HG03060 (cell line): ENCODE results near the gene MYPN.

ENCODE experiments used
- ATAC-seq: cut with Tn5 transposase; IDR thresholded peaks from one replicate; pipeline ENCODE4 v1.9.1; 2021; ENCODE audit warnings: low read depth, moderate number of reproducible peaks; ENCODE audit not compliant: unreplicated experiment

Gene MYPN

DNA sequence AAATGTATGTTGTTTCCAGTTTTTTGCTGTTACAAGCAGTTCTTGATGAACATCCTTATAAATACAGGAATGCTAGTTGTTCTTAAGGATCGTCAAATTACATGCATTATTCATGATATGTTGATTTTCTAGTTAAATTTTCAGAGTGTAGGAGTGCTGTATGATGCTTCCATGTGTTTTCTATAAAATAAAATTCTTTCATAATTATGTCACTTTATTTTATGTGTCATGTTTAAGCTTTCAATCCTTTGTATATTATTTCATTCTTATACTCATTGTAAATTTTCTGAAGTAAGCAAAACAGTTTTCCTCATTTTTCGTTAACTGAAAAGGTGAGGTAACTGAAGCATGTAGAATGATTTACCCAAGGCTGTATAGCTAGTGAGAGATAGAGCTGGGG, 16.8 kb upstream of the MYPN start:
- no peak for ATAC-seq

DNA sequence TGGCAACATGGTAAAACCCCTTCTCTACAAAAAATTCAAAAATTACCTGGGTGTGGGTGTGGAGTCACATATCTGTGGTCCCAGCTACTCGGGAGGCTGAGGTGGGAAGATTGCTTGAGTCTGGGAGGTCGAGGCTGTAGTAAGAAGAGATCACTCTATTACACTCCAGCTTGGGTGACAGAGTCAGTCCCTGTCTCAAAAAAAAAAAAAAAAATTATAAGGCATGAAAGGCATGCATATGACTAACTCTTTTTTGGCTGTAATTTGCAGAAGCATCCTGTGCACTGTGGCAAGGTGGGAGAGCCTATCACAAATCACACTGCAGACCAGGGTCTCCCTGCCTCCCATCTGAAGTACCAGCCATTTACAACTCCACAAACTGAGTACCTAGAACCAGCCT, 14.1 kb upstream of the MYPN start:
- ATAC-seq, result no peak

DNA sequence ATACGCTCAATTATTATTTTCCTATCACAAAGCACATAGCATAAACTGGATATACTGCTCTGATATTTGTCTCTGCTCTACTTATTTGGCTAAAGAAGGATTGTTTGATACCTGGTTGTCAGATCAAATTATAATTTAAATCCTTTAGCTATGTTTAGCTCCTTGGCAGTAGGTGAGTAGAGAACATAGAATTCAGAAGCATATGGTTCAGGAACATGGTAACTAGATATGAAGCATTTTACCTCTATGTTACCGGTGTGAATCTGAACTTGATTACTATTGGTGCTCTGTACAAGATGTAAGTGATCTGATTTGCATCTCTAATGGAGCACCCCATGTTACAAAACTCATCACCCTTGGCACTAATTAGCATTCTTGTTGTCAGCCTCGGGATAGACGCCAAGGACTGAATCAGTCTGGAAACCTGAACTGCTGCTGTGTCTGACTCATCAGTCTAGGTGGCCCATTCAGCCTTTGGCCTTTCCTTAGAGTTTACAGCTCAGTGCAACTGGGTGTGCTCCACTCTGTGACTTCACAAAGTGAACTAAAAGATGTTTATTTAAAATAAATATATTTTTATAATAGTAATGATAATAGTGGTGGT, 12.3 kb upstream of the MYPN start:
- no peak for ATAC-seq

DNA sequence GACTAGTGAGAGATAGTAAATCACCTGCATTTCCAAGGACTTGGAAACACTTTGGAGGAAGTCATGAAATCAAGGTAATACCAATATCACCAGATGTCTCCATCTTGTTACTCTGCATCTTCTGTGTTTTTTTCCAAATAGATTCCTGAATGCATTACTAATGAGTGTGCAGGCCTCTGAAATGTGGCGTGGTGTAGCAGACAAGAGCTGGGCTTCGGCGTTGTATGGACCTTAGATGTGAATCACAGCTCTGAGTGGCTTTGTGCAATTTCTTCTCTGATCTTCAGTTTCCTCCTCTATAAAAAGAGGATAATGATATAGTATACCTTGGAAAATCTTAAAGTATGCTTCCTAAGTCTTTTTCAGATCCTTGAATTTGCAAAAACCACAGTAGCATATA, 9.6 kb upstream of the MYPN start:
- no peak for ATAC-seq

DNA sequence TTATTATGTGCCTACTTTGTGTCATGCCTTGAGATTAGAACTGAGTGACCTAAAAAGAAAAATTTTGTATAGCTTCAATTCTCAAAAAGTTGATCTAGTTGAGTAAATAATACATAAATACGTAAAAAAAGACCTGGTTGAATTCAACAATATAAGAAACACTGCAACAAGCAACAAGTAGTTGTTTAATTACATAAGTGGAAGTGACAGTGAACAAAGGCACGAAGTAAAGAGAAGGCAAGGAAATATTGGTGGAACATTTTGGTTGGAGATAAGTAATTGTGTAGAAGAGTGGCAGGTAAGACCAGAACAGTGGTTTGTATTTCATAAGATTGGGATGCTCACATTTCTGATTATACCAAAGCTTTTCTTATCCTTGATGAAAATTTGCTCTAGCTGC, 8.2 kb upstream of the MYPN start:
- no peak for ATAC-seq

DNA sequence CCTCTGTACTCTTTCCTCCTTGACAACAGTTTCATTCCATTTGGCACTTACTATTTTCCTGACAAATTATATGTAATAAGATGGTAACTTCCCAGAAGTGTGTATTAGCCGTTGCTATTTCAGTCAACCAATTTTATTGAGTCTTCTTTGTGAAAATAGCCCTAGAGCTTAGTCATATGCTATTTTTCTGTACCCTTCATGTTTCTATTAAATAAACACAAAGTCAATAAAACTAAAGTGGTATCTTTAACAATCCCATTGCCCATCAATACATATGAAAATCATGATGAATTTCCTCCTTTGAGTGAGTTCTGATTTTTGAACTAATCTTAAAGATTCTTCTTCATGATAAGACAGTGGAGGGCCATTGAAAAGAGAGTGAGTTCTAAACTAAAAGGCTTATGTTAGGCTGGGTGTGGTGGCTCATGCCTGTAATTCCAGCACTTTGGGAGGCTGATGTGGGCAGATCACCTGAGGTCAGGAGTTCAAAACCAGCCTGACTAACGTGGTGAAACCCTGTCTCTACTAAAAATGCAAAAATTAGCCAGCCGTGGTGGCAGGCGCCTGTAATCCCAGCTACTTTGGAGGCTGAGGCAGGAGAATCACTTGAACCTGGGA, 5.9 kb upstream of the MYPN start:
- ATAC-seq, result no peak

DNA sequence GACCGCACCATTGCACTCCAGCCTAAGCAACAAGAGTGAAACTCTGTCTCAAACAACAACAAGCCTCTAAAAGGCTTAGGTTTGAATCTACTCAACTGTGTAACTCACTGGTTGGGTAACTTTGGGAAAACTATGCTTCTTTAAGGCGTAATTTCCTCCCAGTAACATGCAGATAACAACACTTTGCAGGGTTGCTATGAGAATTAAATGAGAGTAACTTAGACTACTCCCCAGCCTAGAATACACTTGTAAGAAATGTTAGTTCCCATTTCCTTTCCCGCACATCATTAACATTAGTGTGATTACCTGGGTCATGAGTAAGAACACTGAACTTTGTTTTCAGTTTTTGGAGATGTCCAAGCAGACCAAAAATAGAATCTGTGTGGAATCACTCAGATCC, 5.4 kb upstream of the MYPN start:
- ATAC-seq, result no peak

DNA sequence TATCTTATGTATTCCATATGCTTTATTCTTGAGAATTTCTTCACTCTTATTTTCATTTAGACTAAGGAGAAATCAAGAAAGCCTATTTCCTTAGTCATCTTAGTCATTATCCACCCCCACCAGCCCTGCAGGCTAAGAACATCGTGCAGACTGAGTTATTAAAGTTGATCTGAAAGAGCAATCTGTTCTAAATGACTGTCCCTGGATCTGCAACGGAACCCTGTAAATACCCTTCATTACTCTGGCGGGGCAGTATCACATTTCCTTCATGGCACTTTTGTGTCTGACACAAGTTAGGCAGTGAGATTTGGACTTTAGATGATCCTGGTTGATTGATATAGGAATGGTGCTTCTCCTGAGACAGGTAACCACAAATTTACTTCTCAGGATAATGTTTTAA, 3.5 kb upstream of the MYPN start:
- ATAC-seq, result no peak

DNA sequence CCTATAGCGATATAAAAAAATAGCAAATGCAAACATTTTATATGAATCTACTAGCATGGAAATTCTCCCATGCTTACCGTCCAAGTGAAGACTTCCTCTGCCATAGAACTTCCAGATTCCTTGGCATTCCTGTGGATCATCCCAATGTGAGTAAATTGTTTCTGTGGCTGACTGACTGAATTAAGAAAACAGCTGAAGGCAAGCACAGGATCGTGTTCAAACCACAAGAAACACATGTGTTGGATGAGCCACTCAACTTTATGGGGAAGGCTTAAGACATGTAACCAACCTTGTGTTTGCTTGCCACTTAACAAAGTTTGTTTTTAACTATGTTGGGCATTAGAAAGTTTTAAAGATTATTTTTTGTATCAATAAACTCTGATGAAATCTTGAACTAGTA, 2.6 kb upstream of the MYPN start:
- no peak for ATAC-seq

DNA sequence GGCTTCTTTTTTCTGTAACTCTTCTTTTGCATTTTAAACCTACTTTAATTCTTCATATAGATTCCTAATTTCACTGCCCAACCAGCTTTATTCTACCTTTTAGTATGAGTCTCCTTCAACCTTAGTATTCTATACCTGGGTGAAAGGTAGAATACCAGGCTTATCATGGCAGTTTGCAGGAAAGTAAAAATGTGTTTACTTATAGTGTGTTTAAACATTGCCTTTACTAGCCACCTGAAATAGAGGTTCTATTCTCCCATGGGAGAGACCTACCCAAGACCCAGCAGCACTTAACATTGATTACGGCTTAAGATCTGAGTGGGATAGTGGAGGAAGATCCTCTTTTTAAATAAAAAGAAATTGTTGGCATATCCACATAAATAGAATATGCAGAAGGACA, 1.6 kb upstream of the MYPN start:
- no peak for ATAC-seq

DNA sequence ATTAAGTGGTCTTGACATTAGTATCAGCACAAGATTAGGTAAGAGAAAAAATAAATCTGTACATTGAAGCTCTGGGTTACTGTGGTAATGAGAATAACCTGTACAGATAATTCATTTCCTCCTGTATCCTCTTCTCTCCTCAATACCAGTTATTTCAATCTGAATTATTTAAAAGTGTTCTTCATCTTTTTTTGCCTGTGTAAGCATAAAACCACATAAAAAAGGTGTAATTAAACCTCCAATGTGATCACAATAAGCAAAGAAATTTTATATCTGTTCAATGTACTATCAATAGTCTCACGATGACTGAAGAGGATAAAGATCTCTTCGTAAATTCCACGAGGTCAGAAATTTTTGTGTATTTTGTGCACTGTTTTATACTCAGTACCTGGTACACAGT, 1.2 kb upstream of the MYPN start:
- no peak for ATAC-seq

DNA sequence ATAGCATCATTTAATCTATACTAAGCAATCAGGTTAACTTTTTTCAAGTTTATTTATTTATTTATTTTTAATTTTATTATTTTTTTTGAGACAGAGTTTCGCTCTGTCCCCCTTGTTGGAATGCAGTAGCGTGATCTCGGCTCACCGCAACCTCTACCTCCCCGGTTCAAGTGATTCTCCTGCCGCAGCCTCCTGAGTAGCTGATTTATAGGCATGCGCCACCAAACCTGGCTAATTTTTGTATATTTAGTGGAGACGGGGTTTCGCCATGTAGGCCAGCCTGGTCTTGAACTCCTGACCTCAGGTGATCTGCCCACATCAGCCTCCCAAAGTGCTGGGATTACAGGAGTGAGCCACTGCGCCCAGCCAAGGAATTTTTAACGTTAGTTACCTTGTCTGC, 635 bp upstream of the MYPN start:
- ATAC-seq, result no peak

DNA sequence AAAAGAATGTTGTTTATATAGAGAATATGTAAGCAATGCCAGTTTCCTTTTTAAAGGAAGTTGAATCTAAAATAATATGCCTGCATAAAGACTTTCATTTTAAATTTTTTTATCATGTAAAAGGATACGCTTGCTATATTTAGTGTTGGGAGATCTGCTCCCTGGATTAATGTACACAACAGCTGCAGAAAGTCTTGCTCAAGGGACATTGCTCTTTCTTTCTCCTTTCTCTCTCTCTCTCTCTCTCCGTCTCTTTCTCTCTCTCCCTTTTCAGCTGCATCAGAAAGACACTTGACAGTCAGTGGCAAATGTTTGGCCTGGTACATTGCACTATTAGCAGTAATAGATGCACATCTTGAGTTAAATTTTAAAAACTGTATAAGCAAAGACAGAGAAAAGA, 739 bp downstream of the MYPN start:
- ATAC-seq, result no peak

DNA sequence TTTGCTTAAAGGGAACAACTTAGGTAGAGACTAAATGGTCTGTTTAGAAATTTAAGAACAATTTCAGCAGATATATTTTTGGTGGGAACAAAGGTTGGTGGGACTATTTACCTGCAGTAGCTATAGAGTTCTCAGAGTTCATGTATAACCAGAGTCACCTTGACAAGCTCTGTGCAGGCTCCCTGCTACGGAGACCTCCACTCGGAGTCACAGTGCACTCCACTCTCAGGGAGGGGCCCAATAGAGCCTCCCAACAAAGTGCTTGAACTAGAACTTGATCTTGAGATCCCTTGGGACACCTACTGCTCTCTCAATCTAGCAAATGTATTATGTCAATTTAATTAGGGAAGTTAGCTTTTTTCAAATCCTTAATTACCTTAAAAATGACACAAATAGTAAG, 2.3 kb downstream of the MYPN start:
- no peak for ATAC-seq

DNA sequence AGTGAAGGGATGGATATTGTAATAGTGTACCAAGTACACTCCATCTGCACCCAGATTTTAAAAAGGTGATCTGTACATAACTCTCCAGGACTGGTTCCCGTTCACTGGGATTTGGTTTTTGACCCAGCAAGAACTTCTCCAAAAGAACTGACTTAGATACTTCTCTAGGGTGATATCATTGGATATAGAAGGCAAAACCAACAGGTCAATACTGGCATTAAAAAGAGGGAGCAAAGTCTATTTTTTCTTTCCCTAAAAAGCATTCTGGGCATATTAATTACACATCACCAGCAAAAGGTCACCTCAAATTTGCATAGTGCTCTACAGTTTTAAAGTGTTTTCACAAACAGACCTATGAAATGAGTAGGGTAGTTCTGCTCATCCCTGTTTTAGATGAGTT, 3.5 kb downstream of the MYPN start:
- ATAC-seq, result no peak

DNA sequence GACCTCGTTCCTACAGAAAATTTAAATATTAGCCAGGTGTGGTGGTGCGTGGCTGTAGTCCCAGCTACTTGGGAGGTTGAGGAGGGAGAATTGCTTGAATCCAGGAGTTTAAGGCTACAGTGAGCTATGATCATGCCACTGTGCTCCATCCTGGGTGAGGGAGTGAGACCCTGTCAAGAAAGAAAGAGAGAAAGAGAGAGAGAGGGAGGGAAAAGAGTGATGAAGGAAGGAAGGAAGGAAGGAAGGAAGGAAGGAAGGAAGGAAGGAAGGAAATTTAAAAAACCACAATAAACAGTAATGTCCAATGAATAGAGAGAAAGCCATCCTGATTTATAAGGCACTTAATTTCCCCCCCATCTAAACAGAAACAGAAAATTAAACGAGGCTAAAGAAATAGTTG, 9.4 kb downstream of the MYPN start:
- no peak for ATAC-seq

DNA sequence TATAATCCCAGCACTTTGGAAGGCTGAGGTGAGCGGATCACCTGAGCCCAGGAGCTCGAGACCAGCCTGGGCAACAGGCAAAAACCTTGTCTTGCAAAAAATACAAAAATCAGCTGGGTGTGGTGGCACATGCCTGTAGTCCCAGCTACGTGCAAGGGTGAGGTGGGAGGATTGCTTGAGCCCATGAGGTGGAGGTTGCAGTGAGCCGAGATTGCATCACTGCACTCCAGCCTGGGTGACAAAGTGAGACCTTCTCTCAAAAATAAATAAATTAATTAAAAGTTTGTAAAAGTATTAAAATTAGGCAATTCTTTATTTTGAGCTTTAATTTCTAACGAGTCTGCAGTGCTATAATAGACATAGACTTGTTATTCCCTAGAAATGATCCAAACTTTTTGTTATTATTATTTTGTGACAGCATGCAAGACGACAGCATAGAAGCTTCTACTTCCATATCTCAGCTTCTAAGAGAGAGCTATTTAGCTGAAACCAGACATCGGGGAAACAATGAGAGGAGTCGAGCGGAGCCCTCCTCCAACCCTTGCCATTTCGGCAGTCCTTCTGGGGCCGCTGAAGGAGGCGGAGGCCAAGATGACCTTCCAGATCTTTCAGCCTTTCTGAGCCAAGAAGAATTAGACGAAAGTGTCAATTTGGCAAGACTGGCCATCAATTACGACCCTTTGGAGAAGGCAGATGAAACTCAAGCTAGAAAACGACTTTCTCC, 11.9 kb downstream of the MYPN start:
- ATAC-seq, result no peak

DNA sequence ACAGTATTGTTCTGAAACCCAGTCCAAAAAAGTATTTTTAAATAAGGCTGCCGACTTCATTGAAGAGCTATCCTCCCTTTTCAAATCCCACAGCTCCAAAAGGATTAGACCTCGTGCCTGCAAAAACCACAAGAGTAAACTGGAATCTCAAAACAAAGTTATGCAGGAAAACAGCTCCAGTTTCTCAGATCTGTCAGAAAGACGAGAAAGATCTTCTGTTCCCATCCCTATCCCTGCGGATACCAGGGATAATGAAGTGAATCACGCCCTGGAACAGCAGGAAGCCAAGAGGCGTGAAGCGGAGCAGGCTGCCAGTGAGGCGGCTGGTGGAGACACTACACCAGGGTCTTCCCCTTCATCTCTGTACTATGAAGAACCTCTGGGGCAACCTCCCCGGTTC, 12.6 kb downstream of the MYPN start:
- ATAC-seq, result no peak

DNA sequence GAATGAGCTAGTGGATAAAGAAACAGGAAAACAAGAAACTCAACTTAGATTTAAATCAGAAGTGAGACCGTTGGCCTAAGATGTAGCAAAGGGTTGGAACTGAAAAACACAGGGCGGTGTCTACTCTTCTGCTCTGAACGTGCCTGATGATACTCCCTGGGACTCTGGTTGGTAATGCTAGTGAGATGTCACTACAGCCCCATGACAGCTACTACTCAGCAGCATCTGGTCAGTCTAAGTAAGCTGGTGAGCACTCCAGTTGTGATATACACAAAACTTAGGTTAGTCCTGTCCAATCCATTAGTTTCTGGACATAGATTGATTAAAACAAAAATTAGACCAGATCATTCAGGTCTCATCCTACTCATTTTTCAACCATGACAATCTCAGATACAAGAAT, 15.4 kb downstream of the MYPN start:
- no peak for ATAC-seq

DNA sequence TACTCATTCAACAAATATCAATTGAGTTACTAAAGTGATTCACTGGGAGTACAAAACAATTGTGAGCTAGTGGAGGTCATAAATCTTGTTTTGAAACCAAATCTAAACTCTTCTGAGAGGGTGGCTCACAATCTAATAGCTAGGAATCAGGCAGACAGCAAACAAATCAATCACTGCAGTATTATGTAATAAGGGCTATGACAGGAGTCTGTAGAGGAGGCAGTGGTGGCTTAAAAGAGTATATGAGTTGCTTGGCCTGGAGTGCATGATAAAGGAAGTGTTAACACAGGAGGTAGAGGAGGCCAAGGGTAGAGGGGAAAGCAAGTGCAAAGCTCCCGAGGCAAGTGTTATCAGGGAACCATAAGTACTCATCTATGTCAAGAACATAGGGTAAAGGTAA, 16.5 kb downstream of the MYPN start:
- no peak for ATAC-seq

DNA sequence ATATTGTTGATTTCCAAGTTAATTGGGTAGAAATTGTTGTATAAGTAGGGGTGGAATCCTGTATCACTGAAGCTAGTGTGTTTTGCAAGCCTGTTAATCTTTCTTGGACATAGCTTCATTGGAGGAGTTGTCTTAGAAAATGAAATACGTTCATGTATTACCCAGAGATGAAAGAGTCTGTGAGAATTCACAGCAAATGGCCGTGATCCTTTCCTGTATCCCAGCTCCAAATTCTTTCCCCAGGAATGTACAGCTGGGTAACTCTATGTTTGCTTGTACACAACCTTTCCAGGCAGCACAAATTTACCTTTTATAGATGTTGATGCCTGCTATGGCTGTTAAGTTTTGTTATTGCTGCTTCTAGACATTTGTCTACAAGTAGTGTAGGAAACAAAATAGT, 18.7 kb downstream of the MYPN start:
- ATAC-seq, result no peak

DNA sequence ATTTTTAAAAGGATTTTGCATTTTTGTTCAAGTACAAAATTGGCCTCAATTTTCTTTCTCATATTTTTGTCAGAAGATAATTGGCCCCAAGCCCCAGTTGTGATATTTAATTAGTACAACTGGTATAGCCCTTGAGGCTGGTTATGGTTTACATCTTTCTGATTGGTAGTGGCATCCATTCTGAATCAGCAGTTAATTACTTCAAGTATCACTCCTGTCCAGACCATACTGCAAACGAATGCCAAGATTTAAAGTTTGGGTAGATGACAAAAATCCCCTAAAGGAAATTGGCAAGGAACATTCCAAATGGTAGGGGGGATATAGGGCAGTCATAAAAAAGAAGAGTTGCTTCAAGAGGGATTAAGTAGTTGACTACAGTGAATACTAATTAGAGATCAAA, 23.1 kb downstream of the MYPN start:
- ATAC-seq, result no peak
